ENCODE measurements around the gene KCNJ12. TPM values are rescaled to one million over a fixed set of nuclear protein-coding genes. Genes with fewer than 3 reads are reported as not detected.
"Not testable (repeated sequence)": the region's sequence is repeated elsewhere in the genome, so short reads cannot be mapped to it uniquely, and the experiment has no call there.

Gene KCNJ12
- total and polyA plus RNA-seq, 2 experiments from 2014 or later, result 0.61 to 2.4 TPM

GRCh38 chr17:21400187-21400569 lies 24.0 kb downstream of the KCNJ12 start:
- Mint-ChIP-seq H3K27me3 (ENCODE audit: insufficient read depth, low read depth, poor library complexity) (peaks cover 10% of the 10 kb centered on the region), H3K4me1 (peaks cover 17% of the 10 kb centered on the region)
- H3K27ac ChIP-seq (ENCODE audit: low read depth); H3K79me2 ChIP-seq (replicated peaks; ENCODE audit: insufficient read depth); H3K9me3 Mint-ChIP-seq; H3K27ac Mint-ChIP-seq; H3K4me3 ChIP-seq; H3K36me3 ChIP-seq (ENCODE audit: insufficient read depth); H3F3A ChIP-seq (replicated peaks; ENCODE audit: low read depth); H3K4me2 ChIP-seq; H3K4me3 Mint-ChIP-seq; ATAC-seq; H3K27me3 ChIP-seq (ENCODE audit: insufficient read depth); H3K36me3 Mint-ChIP-seq (ENCODE audit: low read depth); H4K20me1 ChIP-seq (replicated peaks; ENCODE audit: insufficient read depth); DNase-seq (ENCODE audit: low spot score); H3K9me2 ChIP-seq (ENCODE audit: insufficient read depth); H3K4me1 ChIP-seq (ENCODE audit: insufficient read depth); H2AFZ ChIP-seq: not testable (repeated sequence)

- Histone ChIP-seq H3K9me2 (ENCODE audit: insufficient read depth) (no peaks in the 10 kb centered on the region), H3K27ac (ENCODE audit: low read depth) (no peak overlapping the region), H3K4me1 (ENCODE audit: insufficient read depth) (no peaks in the 10 kb centered on the region), H3K4me2 (no peak overlapping the region), H3K27me3 (ENCODE audit: insufficient read depth) (no peaks in the 10 kb centered on the region), H3K36me3 (ENCODE audit: insufficient read depth) (no peaks in the 10 kb centered on the region), H3F3A (replicated peaks; ENCODE audit: low read depth) (no peaks in the 10 kb centered on the region), H4K20me1 (replicated peaks; ENCODE audit: insufficient read depth) (no peaks in the 10 kb centered on the region), H3K4me3 (no peak overlapping the region), H2AFZ (no peak overlapping the region), H3K79me2 (replicated peaks; ENCODE audit: insufficient read depth) (no peaks in the 10 kb centered on the region)
- H3K4me1 Mint-ChIP-seq, result peaks cover 17% of the 10 kb centered on the region
- no peaks in the 10 kb centered on the region; the same call in 1 of the 3 replicates for H3K9me3 Mint-ChIP-seq
- H3K4me3 Mint-ChIP-seq, result no peak overlapping the region; the same call in 2 of the 3 replicates
- ATAC-seq (peak; percentile 18; the same call in 2 of the 3 replicates), DNase-seq (ENCODE audit: low spot score) (no peak)
- H3K27me3 Mint-ChIP-seq (ENCODE audit: insufficient read depth, low read depth, poor library complexity), result peaks cover 10% of the 10 kb centered on the region
- TF ChIP-seq ZNF462 (CRISPR knock-in tag; IDR thresholded peaks at IDR 0.05), result no peak
- peaks cover 4% of the 10 kb centered on the region; the same call in 1 of the 3 replicates for H3K36me3 Mint-ChIP-seq (ENCODE audit: low read depth)
- H3K27ac Mint-ChIP-seq, result no peak overlapping the region
Observed at GRCh38 chr17:21400816-21401593, 24.8 kb downstream of the KCNJ12 start.

- H3K36me3 ChIP-seq (ENCODE audit: insufficient read depth); H2AFZ ChIP-seq; H3K4me1 ChIP-seq (ENCODE audit: insufficient read depth); H3K79me2 ChIP-seq (replicated peaks; ENCODE audit: insufficient read depth); ATAC-seq; H3K9me3 Mint-ChIP-seq; H3K27ac Mint-ChIP-seq; H3K4me3 ChIP-seq; H3F3A ChIP-seq (replicated peaks; ENCODE audit: low read depth); H3K27ac ChIP-seq (ENCODE audit: low read depth); H3K36me3 Mint-ChIP-seq (ENCODE audit: low read depth); H3K4me3 Mint-ChIP-seq; H3K9me2 ChIP-seq (ENCODE audit: insufficient read depth); H3K27me3 ChIP-seq (ENCODE audit: insufficient read depth); DNase-seq (ENCODE audit: low spot score); H4K20me1 ChIP-seq (replicated peaks; ENCODE audit: insufficient read depth): not testable (repeated sequence)
- peak overlapping the region; percentile 48; the same call in 1 of the 2 replicates for H3K4me2 ChIP-seq
- H3K27me3 Mint-ChIP-seq (ENCODE audit: insufficient read depth, low read depth, poor library complexity), result peaks cover 10% of the 10 kb centered on the region
- peaks cover 17% of the 10 kb centered on the region for H3K4me1 Mint-ChIP-seq
Observed at GRCh38 chr17:21402166-21402571, 26.0 kb downstream of the KCNJ12 start.

- not testable (repeated sequence) for H3K36me3 Mint-ChIP-seq (ENCODE audit: low read depth); H3K36me3 ChIP-seq (ENCODE audit: insufficient read depth); H3K27ac Mint-ChIP-seq; H3K4me1 ChIP-seq (ENCODE audit: insufficient read depth); H3F3A ChIP-seq (replicated peaks; ENCODE audit: low read depth); H4K20me1 ChIP-seq (replicated peaks; ENCODE audit: insufficient read depth); ATAC-seq; DNase-seq (ENCODE audit: low spot score); H3K9me2 ChIP-seq (ENCODE audit: insufficient read depth); H3K79me2 ChIP-seq (replicated peaks; ENCODE audit: insufficient read depth); H3K9me3 Mint-ChIP-seq; H3K4me3 ChIP-seq; H3K4me3 Mint-ChIP-seq; H3K27ac ChIP-seq (ENCODE audit: low read depth); H3K4me2 ChIP-seq; H2AFZ ChIP-seq; H3K27me3 ChIP-seq (ENCODE audit: insufficient read depth)
- Mint-ChIP-seq H3K4me1 (peaks cover 17% of the 10 kb centered on the region), H3K27me3 (ENCODE audit: insufficient read depth, low read depth, poor library complexity) (peaks cover 14% of the 10 kb centered on the region)
Observed at GRCh38 chr17:21402926-21403325, 26.8 kb downstream of the KCNJ12 start.

All from GM23338 (cell line).